Skin epidermis (tissue), 12 donors: ENCODE data around the gene PRMT2.
A peak's percentile ranks its signal among the peaks of the same experiment; 100 is the strongest.
"Not testable (repeated sequence)": the region's sequence is repeated elsewhere in the genome, so short reads cannot be mapped to it uniquely, and the experiment has no call there.

Experiments
- H3K27ac ChIP-seq, 21 experiments: fragments of 200-600 bp; sonication (generic) in 11 of 21; one replicate each; pipeline ENCODE4 v1.5.0; 2020; ENCODE audit warnings: mild to moderate bottlenecking in 3 of 21, inconsistent platforms in 2 of 21, moderate library complexity in 2 of 21
- H3K4me3 ChIP-seq, 7 experiments: fragments of 200-600 bp; sonication (generic) in 2 of 7; one replicate each; pipeline ENCODE4 v1.5.0; 2020; ENCODE audit warnings: inconsistent platforms in 2 of 7, mild to moderate bottlenecking in 2 of 7, moderate library complexity in 1 of 7

Gene PRMT2

DNA sequence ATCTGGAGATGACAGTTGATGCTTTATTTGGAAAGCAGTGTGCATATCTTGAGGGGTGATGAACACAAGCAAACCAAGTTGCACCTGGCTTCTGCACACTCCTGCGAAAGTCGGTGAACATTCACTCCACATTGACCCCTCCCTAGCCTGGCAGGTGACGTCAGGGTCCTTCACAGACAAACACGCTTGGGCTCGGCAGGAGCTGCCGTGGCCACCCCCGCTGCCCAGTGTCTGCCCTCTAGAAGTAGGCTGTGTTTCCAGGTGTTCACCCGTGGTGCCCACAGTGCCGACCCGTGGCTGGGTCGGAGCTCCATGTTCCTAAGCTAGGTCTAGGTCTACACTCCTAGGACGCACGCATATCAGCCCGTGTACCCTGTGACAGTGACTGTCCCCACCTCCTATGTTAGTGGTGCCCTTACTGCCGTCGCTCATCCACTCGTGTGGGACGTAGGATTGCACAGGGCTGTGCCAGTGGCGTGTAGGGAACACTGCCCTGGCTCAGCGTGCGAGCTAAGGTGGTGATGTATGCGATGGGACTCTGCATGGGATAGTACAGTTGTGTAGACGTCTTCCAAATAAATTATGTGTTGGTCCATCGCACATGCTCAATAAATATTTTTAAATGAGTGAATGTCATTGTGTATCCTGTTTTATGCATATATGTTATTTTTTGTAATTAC, 29.0 kb downstream of the PRMT2 start:
- no peak overlapping the region for H3K27ac ChIP-seq
- H3K4me3 ChIP-seq: no peak overlapping the region

- Histone ChIP-seq H3K27ac (no peak overlapping the region), H3K4me3 (no peak overlapping the region)
Measured at GRCh38 chr21:46665566-46665965, 30.1 kb downstream of the PRMT2 start.

DNA sequence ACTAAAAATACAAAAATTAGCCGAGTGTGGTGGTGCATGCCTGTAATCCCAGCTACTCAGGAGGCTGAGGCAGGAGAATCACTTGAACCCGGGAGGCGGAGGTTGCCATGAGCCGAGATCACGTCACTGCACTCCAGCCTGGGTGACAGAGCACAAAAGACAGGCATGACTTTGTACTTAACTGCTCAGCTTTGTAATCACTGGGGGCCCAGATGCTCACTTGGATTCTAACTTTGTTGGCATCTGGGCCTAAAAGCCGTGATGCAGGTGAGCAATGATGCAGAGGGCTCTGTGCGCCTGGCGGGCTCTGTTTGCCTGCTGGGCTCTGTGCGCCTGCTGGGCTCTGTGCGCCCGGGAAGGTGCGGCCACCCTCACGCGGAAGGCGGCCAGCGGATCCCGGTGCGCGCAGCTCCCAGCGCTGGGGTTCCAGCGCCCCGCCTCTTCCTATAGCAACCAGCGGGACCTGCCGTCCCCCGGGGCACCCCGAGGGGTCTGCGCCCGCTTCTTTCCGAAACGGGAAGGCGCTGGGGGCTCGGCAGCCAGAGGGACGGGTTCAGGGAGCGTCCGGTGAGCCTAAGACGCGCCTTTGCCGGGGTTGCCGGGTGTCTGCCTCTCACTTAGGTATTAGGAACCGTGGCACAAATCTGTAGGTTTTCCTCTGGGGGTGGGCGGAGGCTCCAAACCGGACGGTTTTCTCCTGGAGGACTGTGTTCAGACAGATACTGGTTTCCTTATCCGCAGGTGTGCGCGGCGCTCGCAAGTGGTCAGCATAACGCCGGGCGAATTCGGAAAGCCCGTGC, 31.7 kb downstream of the PRMT2 start:
- Histone ChIP-seq H3K27ac (peak overlapping the region in 12 of 21 experiments; percentile 3 to 70 (median 42)), H3K4me3 (peak overlapping the region; percentile 26 to 53 (median 44))

DNA sequence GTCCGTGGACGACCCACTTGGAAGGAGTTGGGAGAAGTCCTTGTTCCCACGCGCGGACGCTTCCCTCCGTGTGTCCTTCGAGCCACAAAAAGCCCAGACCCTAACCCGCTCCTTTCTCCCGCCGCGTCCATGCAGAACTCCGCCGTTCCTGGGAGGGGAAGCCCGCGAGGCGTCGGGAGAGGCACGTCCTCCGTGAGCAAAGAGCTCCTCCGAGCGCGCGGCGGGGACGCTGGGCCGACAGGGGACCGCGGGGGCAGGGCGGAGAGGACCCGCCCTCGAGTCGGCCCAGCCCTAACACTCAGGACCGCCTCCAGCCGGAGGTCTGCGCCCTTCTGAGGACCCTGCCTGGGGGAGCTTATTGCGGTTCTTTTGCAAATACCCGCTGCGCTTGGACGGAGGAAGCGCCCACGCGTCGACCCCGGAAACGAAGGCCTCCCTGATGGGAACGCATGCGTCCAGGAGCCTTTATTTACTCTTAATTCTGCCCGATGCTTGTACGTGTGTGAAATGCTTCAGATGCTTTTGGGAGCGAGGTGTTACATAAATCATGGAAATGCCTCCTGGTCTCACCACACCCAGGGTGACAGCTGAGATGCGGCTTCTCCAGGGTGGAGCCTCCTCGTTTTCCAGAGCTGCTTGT, 32.4 kb downstream of the PRMT2 start:
- peak overlapping the region in 12 of 21 experiments; percentile 3 to 70 (median 42) for H3K27ac ChIP-seq
- peak overlapping the region; percentile 26 to 53 (median 44) for H3K4me3 ChIP-seq

- Histone ChIP-seq H3K27ac (no peak overlapping the region), H3K4me3 (peak overlapping the region in 3 of 7 experiments; percentile 35 to 53 (median 51))
Measured at GRCh38 chr21:46668381-46668780, 32.9 kb downstream of the PRMT2 start.

DNA sequence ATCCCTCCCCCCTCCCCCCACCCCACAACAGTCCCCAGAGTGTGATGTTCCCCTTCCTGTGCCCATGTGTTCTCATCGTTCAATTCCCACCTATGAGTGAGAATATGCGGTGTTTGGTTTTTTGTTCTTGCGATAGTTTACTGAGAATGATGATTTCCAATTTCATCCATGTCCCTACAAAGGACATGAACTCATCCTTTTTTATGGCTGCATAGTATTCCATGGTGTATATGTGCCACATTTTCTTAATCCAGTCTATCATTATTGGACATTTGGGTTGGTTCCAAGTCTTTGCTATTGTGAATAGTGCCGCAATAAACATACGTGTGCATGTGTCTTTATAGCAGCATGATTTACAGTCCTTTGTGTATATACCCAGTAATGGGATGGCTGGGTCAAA, 33.4 kb downstream of the PRMT2 start:
- H3K4me3 ChIP-seq, H3K27ac ChIP-seq: not testable (repeated sequence)

DNA sequence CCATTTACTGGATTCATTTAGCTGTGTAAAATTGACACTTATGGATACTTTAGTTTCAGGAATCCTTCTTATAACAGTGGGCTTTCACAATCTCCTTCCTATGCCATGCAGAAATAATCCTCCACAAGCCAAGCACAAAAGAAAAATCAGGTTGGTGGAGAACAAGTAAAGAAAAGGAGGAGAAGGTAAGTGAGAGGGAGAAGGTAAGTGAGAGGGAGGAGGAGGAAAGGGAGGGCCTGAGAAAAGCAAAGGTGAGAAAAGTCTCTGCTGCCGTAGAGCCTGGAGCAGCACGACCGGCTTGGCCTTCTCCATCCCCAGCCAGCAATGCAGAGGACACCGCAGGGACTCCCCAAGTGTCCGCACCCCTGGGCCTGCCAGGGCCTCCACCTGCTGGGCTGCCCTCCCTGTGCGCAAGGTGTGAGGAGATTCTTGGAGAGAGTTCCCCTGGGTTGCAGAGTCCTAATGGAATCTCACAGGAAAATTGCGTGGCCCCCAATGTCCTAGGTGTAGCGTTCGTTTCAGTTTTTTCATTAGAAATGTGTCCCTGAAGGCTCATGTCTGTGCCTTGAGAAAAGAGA, 39.0 kb downstream of the PRMT2 start:
- Histone ChIP-seq H3K4me3 (no peak overlapping the region), H3K27ac (no peak overlapping the region)

DNA sequence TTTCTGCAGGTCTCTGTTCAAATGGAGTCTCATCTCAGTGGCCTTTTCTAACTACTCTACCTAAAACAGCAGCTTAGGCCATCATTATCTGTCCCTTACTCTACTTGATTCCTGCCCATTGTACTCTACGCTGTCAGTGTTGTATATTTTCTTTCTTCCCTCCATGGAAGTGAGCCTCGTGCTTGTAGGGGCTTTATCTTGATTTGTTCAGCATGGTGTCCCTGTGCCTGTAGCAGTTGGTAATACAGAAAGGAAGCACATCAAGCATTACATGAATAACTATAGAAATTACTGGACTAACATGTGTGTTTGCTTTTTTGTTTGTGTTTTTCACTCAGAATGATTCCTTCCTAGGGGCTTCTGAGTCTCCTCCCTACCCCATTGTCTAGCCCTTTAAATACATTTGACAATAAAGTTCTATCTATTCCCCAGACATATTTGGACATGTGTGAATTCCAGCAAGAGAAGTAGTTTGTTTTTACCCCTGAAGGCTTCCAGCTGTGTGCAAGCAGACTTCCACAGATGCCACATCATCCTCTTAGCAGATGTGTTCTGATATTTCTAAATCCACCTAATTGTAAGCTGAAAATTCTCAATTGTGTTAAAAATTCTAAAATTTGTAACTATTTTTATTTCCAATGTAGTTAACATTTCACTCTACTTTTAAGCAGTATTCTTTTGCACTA, 40.3 kb downstream of the PRMT2 start:
- H3K27ac ChIP-seq: peak overlapping the region in 3 of 21 experiments; percentile 26 to 50 (median 48)
- H3K4me3 ChIP-seq: no peak overlapping the region

- H3K4me3 ChIP-seq, H3K27ac ChIP-seq: not testable (repeated sequence)
Measured at GRCh38 chr21:46676542-46676941, 41.1 kb downstream of the PRMT2 start.

DNA sequence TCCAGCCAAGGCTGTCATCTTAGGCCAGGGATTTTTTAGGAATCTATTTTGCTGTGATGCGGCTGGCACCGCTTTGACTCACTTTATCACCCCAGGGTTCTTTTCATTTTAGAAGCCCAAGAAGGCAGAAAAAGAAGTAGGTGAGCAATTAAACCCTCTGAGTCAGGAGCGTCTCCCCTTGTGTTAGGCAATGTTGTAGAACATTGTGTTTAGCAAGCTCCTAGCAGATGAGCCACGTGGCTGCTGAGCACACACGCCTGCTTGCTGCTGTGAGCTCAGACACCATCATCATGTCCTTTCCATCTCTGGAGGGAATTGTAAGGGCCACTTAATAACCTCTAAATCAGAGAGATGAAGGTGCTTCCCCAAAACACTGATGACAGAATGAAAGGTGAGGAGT, 46.1 kb downstream of the PRMT2 start:
- not testable (repeated sequence) for H3K4me3 ChIP-seq
- peak overlapping the region in 2 of 21 experiments; percentile 29 to 41 for H3K27ac ChIP-seq

GRCh38 chr21:46698652-46699051, 63.2 kb downstream of the PRMT2 start:
- not testable (repeated sequence) for H3K27ac ChIP-seq, H3K4me3 ChIP-seq

- H3K27ac ChIP-seq, H3K4me3 ChIP-seq: not testable (repeated sequence)
Measured at GRCh38 chr21:46699104-46699503, 63.6 kb downstream of the PRMT2 start.
